HFFc6 (cell line): ENCODE measurements around the gene TRIM27. TPM values are rescaled to one million over a fixed set of nuclear protein-coding genes. Genes with fewer than 3 reads are reported as not detected.
"Not testable (repeated sequence)": the region's sequence is repeated elsewhere in the genome, so short reads cannot be mapped to it uniquely, and the experiment has no call there.

Source experiments
- DNase-seq: peaks from one replicate; pipeline ENCODE4 v3.0.0-alpha.2; 2018
- H3K27ac Mint-ChIP-seq: 2 replicates; pipeline ENCODE4 v1.8.0; 2020; ENCODE audit warnings: mild to moderate bottlenecking, mixed read lengths
- H3K27me3 Mint-ChIP-seq: 2 replicates; pipeline ENCODE4 v1.8.0; 2021; ENCODE audit warnings: mild to moderate bottlenecking, moderate library complexity, mixed read lengths; ENCODE audit not compliant: insufficient read depth
- H3K36me3 Mint-ChIP-seq: 2 replicates; pipeline ENCODE4 v1.8.0; 2021; ENCODE audit warnings: low read depth, mixed read lengths
- H3K4me1 Mint-ChIP-seq: 2 replicates; pipeline ENCODE4 v1.8.0; 2020; ENCODE audit warnings: low read depth, mixed read lengths
- H3K4me3 Mint-ChIP-seq: 2 replicates; pipeline ENCODE4 v1.8.0; 2020; ENCODE audit warnings: mild to moderate bottlenecking, moderate library complexity, mixed read lengths
- H3K9me3 Mint-ChIP-seq: 2 replicates; pipeline ENCODE4 v1.8.0; 2020; ENCODE audit warnings: mild to moderate bottlenecking, mixed read lengths
- CTCF ChIP-seq: fragments of 200-600 bp; sonication (generic); IDR thresholded peaks from 2 replicates; pipeline ENCODE4 v1.5.0; 2021; ENCODE audit warnings: antibody characterized with exemption, mild to moderate bottlenecking
- total RNA-seq, 6 experiments: library from RNA; stranded (reverse); fragmentation: NEBNext Ultra II Directional; extraction: Animal tissue kit (Norgen Biotek cat#: 25700); gene quantifications; 2 replicates in 1 of 6; 3 replicates in 5 of 6; pipeline ENCODE4 v1.2.3, GENCODE V29; 2021

The TRIM27 gene
- total RNA-seq, 6 experiments from 2014 or later, result 35.9 to 40.6 (median 39.3) TPM

GRCh38 chr6:28876710-28877109 lies 47.1 kb downstream of the TRIM27 start:
- Mint-ChIP-seq H3K36me3 (no peaks in the 10 kb centered on the region), H3K9me3 (no peaks in the 10 kb centered on the region), H3K4me1 (peaks cover 16% of the 10 kb centered on the region), H3K27me3 (peaks cover 16% of the 10 kb centered on the region), H3K27ac (no peak overlapping the region), H3K4me3 (no peak overlapping the region)
- TF ChIP-seq CTCF, result no peak
- no peak for DNase-seq

GRCh38 chr6:28875191-28875747 lies 48.5 kb downstream of the TRIM27 start:
- Mint-ChIP-seq H3K27me3 (peaks cover 8% of the 10 kb centered on the region), H3K4me1 (peaks cover 2% of the 10 kb centered on the region)

GRCh38 chr6:28872157-28872817 lies 51.5 kb downstream of the TRIM27 start:
- H3K27ac Mint-ChIP-seq, H3K9me3 Mint-ChIP-seq, H3K27me3 Mint-ChIP-seq, H3K36me3 Mint-ChIP-seq, H3K4me3 Mint-ChIP-seq, DNase-seq, H3K4me1 Mint-ChIP-seq: not testable (repeated sequence)

More at GRCh38 chr6:28875191-28875747, 48.5 kb downstream of the TRIM27 start:
- Mint-ChIP-seq H3K27ac (no peak overlapping the region), H3K4me3 (no peak overlapping the region), H3K36me3 (no peaks in the 10 kb centered on the region), H3K9me3 (no peaks in the 10 kb centered on the region)
- TF ChIP-seq CTCF, result no peak
- DNase-seq, result no peak

GRCh38 chr6:28871335-28872156 lies 52.2 kb downstream of the TRIM27 start:
- Mint-ChIP-seq H3K36me3 (no peaks in the 10 kb centered on the region), H3K4me1 (peaks cover 5% of the 10 kb centered on the region; the same call in 1 of the 2 replicates), H3K27ac (no peak overlapping the region), H3K9me3 (no peaks in the 10 kb centered on the region), H3K27me3 (peaks cover 8% of the 10 kb centered on the region), H3K4me3 (no peak overlapping the region)
- TF ChIP-seq CTCF, result no peak
- DNase-seq, result no peak

- peaks cover 7% of the 10 kb centered on the region; the same call in 1 of the 2 replicates for H3K9me3 Mint-ChIP-seq
- DNase-seq, result no peak
Observed at GRCh38 chr6:28868873-28869272, 54.9 kb downstream of the TRIM27 start.

More at GRCh38 chr6:28868873-28869272, 54.9 kb downstream of the TRIM27 start:
- peaks cover 6% of the 10 kb centered on the region for H3K27me3 Mint-ChIP-seq
- no peak overlapping the region for H3K4me3 Mint-ChIP-seq
- H3K4me1 Mint-ChIP-seq, result peaks cover 12% of the 10 kb centered on the region
- TF ChIP-seq CTCF, result no peak
- no peaks in the 10 kb centered on the region for H3K36me3 Mint-ChIP-seq
- H3K27ac Mint-ChIP-seq, result no peak overlapping the region
